ENCODE measurements around the gene ISX. TPM values are rescaled to one million over a fixed set of nuclear protein-coding genes. Genes with fewer than 3 reads are reported as not detected.

ISX gene
- total RNA-seq, 1 donor from 2014 or later = not detected

GRCh38 chr22:35114131-35114980 lies 48.4 kb downstream of the ISX start:
- no peaks in the 10 kb centered on the region for H3K36me3 ChIP-seq (ENCODE audit: control insufficient read depth, insufficient read depth, low read length)
- no peaks in the 10 kb centered on the region for H3K27me3 ChIP-seq (ENCODE audit: control insufficient read depth, insufficient read depth, low read length)
- TF ChIP-seq, protein P1, sequence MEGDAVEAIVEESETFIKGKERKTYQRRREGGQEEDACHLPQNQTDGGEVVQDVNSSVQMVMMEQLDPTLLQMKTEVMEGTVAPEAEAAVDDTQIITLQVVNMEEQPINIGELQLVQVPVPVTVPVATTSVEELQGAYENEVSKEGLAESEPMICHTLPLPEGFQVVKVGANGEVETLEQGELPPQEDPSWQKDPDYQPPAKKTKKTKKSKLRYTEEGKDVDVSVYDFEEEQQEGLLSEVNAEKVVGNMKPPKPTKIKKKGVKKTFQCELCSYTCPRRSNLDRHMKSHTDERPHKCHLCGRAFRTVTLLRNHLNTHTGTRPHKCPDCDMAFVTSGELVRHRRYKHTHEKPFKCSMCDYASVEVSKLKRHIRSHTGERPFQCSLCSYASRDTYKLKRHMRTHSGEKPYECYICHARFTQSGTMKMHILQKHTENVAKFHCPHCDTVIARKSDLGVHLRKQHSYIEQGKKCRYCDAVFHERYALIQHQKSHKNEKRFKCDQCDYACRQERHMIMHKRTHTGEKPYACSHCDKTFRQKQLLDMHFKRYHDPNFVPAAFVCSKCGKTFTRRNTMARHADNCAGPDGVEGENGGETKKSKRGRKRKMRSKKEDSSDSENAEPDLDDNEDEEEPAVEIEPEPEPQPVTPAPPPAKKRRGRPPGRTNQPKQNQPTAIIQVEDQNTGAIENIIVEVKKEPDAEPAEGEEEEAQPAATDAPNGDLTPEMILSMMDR (IDR thresholded peaks at IDR 0.05; ENCODE audit: insufficient read depth, low read length, severe bottlenecking) = no peak
- FAIRE-seq (no peak), DNase-seq (ENCODE audit: low read depth) (no peak)
- H3K4me3 ChIP-seq (ENCODE audit: low read depth, low read length) = no peak overlapping the region

- Histone ChIP-seq H3K27me3 (ENCODE audit: control insufficient read depth, insufficient read depth, low read length) (no peaks in the 10 kb centered on the region), H3K4me3 (ENCODE audit: low read depth, low read length) (no peak overlapping the region), H3K36me3 (ENCODE audit: control insufficient read depth, insufficient read depth, low read length) (no peaks in the 10 kb centered on the region)
- FAIRE-seq = no peak
- TF ChIP-seq, protein P1 (IDR thresholded peaks at IDR 0.05; ENCODE audit: insufficient read depth, low read length, severe bottlenecking) = no peak
- no peak for DNase-seq (ENCODE audit: low read depth)
These were observed 49.6 kb downstream of the ISX start for GRCh38 chr22:35115515-35115914.

GRCh38 chr22:35116269-35116668 lies 50.3 kb downstream of the ISX start:
- Histone ChIP-seq H3K36me3 (ENCODE audit: control insufficient read depth, insufficient read depth, low read length) (no peaks in the 10 kb centered on the region), H3K4me3 (ENCODE audit: low read depth, low read length) (no peak overlapping the region), H3K27me3 (ENCODE audit: control insufficient read depth, insufficient read depth, low read length) (no peaks in the 10 kb centered on the region)
- TF ChIP-seq, protein P1 (IDR thresholded peaks at IDR 0.05; ENCODE audit: insufficient read depth, low read length, severe bottlenecking) = no peak
- no peak for DNase-seq (ENCODE audit: low read depth)
- FAIRE-seq = no peak

DNA sequence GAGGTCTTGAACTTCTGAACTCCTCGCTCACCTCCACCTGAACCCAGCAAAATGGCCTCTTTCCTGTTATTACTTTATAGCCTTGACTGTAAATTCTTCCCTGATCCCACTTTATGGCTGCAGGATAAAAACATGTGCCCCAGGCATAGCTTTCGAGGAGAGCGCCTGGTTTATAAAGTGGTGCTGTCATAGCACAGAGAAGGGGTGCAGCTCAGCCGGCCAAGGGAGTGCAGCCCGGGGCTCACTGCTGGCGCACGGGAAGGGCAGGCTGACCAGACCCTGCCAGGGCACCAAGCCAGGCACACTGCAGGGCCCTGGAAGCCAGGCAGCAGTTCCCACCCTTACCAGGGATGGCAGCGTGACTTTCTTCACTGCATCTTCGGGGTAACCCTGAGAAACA lies 50.9 kb downstream of the ISX start:
- no peaks in the 10 kb centered on the region for H3K36me3 ChIP-seq (ENCODE audit: control insufficient read depth, insufficient read depth, low read length)
- no peaks in the 10 kb centered on the region for H3K27me3 ChIP-seq (ENCODE audit: control insufficient read depth, insufficient read depth, low read length)
- DNase-seq (ENCODE audit: low read depth) (no peak), FAIRE-seq (no peak)
- no peak overlapping the region for H3K4me3 ChIP-seq (ENCODE audit: low read depth, low read length)
- TF ChIP-seq, protein P1 (IDR thresholded peaks at IDR 0.05; ENCODE audit: insufficient read depth, low read length, severe bottlenecking) = no peak

DNA sequence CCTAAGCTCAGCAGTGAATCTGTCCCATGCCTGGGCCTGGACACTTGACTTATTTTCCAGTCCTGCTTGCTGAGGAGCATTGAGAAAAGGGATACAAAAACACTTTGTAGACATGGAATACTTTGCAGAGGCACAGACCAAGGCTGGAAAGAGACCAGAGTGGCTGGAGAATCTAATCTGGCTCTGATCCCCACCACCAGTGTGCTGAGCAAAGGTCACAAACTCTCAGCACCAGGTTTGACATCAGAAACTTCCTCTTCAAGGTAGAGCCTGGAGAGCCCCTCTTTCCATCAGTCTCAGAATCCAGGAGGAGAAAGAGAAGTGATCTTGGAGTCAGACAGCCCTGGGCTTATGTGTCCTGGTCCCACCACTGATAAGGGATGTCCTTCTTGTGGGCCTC lies 53.5 kb downstream of the ISX start:
- peak; percentile 36 for FAIRE-seq

More for the DNA sequence above, 53.5 kb downstream of the ISX start:
- TF ChIP-seq, protein P1 (IDR thresholded peaks at IDR 0.05; ENCODE audit: insufficient read depth, low read length, severe bottlenecking) = no peak
- no peak for DNase-seq (ENCODE audit: low read depth)
- H3K4me3 ChIP-seq (ENCODE audit: low read depth, low read length) = no peak overlapping the region
- no peaks in the 10 kb centered on the region for H3K36me3 ChIP-seq (ENCODE audit: control insufficient read depth, insufficient read depth, low read length)
- H3K27me3 ChIP-seq (ENCODE audit: control insufficient read depth, insufficient read depth, low read length) = no peaks in the 10 kb centered on the region
